ENCODE results near the gene XPR1. TPM values are rescaled to one million over a fixed set of nuclear protein-coding genes. Genes with fewer than 3 reads are reported as not detected.

Gene XPR1
- total RNA-seq, 1 experiment from 2014 or later: 19.9 TPM

DNA sequence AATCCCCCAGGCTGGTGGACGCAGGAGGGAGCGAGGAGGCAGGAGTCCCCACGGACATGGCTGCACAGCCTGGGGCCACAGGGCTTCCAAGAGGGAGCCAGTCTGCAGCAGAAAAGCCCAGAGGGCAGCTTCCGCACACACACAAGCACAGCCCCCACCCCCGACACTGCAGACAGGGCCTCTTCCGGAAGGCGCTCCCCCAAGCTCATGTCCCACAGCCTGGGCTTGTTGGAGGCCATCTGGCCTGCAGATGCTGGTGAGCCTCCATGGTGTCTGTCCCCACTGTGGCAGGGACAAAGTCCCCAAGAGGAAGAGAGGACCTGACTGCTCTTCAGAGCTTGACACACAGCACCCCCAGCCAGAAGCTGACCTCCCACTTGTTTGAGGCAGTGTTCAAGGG, 267.4 kb downstream of the XPR1 start:
- no peaks in the 10 kb centered on the region for H3K9me2 ChIP-seq (ENCODE audit: insufficient read depth)
- H3K27ac ChIP-seq (ENCODE audit: low read depth, low read length): no peak overlapping the region
- ATAC-seq (no peak), DNase-seq (ENCODE audit: low read depth, low spot score) (no peak)
- intact Hi-C loops (cut with micrococcal nuclease): no loop called here
- no TSS peak for BruUV-seq (replicated peaks)
- ChIA-PET CTCF (no interaction called here), POLR2A (no interaction called here), RAD21 (ENCODE audit: low non-redundant PET in 1 of 2, low total read pairs in 2 of 2, uncharacterized antibody in 2 of 2, unreplicated experiment in 2 of 2) (no interaction called here)
- no peaks in the 10 kb centered on the region for H3K79me2 ChIP-seq (ENCODE audit: insufficient read depth, low read length)
- no peak for TF ChIP-seq ELF1 (IDR thresholded peaks at IDR 0.05; ENCODE audit: borderline replicate concordance, low read depth)
- TF ChIP-seq, protein P1, sequence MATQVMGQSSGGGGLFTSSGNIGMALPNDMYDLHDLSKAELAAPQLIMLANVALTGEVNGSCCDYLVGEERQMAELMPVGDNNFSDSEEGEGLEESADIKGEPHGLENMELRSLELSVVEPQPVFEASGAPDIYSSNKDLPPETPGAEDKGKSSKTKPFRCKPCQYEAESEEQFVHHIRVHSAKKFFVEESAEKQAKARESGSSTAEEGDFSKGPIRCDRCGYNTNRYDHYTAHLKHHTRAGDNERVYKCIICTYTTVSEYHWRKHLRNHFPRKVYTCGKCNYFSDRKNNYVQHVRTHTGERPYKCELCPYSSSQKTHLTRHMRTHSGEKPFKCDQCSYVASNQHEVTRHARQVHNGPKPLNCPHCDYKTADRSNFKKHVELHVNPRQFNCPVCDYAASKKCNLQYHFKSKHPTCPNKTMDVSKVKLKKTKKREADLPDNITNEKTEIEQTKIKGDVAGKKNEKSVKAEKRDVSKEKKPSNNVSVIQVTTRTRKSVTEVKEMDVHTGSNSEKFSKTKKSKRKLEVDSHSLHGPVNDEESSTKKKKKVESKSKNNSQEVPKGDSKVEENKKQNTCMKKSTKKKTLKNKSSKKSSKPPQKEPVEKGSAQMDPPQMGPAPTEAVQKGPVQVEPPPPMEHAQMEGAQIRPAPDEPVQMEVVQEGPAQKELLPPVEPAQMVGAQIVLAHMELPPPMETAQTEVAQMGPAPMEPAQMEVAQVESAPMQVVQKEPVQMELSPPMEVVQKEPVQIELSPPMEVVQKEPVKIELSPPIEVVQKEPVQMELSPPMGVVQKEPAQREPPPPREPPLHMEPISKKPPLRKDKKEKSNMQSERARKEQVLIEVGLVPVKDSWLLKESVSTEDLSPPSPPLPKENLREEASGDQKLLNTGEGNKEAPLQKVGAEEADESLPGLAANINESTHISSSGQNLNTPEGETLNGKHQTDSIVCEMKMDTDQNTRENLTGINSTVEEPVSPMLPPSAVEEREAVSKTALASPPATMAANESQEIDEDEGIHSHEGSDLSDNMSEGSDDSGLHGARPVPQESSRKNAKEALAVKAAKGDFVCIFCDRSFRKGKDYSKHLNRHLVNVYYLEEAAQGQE (IDR thresholded peaks at IDR 0.05; ENCODE audit: low read depth): no peak
- no peak for TF ChIP-seq ATF3 (IDR thresholded peaks at IDR 0.05)
- no peak for TF ChIP-seq ZNF274 (IDR thresholded peaks at IDR 0.05; ENCODE audit: low read depth, low read length)
- no peak for TF ChIP-seq ZFX (IDR thresholded peaks at IDR 0.05)
- TF ChIP-seq EGR1 (IDR thresholded peaks at IDR 0.05; ENCODE audit: low read depth): no peak
- no peak for TF ChIP-seq CEBPB (IDR thresholded peaks at IDR 0.05; ENCODE audit: low read depth)
- H3K4me3 ChIP-seq (replicated peaks in 1 of 2; ENCODE audit: low read depth in 1 of 2, low read length in 2 of 2): no peak overlapping the region
- H3K9ac ChIP-seq (ENCODE audit: low read length): no peak overlapping the region
- H3K4me2 ChIP-seq (ENCODE audit: low read length): no peak overlapping the region
- no peaks in the 10 kb centered on the region for H3K27me3 ChIP-seq (ENCODE audit: insufficient read depth, low read length)
- no peaks in the 10 kb centered on the region for H3K4me1 ChIP-seq (ENCODE audit: control insufficient read depth in 1 of 2, insufficient read depth in 2 of 2, low read length in 2 of 2)
- H3K36me3 ChIP-seq (ENCODE audit: control insufficient read depth in 1 of 2, insufficient read depth in 2 of 2, low read length in 2 of 2): no peaks in the 10 kb centered on the region
- H3K9me3 ChIP-seq (ENCODE audit: control insufficient read depth in 1 of 2, insufficient read depth in 1 of 2, low read depth in 1 of 2, low read length in 2 of 2): no peaks in the 10 kb centered on the region
- no peak overlapping the region for H2AFZ ChIP-seq (ENCODE audit: low read depth, low read length, poor library complexity, severe bottlenecking)
- H4K20me1 ChIP-seq (ENCODE audit: insufficient read depth): no peaks in the 10 kb centered on the region

Measured in HCT116 (cell line).